Measurements from ENCODE around the gene HGS. TPM values are rescaled to one million over a fixed set of nuclear protein-coding genes. Genes with fewer than 3 reads are reported as not detected.

HGS gene
- total RNA-seq, 1 experiment from 2014 or later, result 240 TPM

DNA sequence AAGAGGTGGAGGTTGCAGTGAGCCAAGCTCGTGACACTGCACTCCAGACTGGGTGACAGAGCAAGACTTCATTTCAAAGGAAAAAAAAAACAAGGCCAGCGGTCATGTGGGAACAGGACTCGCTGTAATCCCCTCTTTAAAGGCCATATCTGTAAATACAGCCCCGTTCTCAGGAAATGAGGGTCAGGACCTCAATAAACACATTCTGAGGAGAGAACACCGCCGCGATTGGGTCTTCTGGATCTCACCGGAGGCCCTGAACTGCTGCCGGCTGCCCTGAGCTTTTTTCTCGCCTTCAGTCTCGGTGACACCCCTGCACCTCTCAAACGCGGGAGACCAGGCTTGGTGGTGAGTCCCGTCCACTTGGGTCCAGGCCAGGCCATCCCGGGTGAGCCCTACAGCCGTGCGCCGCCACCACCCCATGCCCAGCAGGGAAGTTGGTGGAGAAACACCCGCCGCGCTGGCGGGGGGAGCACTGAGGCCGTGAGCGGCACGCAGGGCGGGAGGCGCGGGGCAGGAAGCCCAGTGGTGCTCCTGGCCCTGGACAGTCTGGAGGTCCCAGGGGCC lies 56.7 kb downstream of the HGS start:
- H3K27ac ChIP-seq (ENCODE audit: low read length), result no peak overlapping the region
- intact Hi-C loops (cut with micrococcal nuclease; ENCODE audit: unreplicated experiment), result no loop called here
- peaks cover 4% of the 10 kb centered on the region; the same call in 1 of the 2 replicates for H3K4me1 ChIP-seq (ENCODE audit: control insufficient read depth, insufficient read depth, low read length)
- no TSS peak for BruUV-seq (replicated peaks)
- in situ Hi-C loops (cut with HindIII; ENCODE audit: low pct_unique_long_range_greater_than_20kb, low sequenced_read_pairs), result no loop called here
- no peak overlapping the region for H3K4me3 ChIP-seq (ENCODE audit: low read depth in 2 of 2, low read length in 2 of 2)
- H3K27me3 ChIP-seq (ENCODE audit: control insufficient read depth, insufficient read depth, low read length), result no peaks in the 10 kb centered on the region
- TF ChIP-seq, protein P1, sequence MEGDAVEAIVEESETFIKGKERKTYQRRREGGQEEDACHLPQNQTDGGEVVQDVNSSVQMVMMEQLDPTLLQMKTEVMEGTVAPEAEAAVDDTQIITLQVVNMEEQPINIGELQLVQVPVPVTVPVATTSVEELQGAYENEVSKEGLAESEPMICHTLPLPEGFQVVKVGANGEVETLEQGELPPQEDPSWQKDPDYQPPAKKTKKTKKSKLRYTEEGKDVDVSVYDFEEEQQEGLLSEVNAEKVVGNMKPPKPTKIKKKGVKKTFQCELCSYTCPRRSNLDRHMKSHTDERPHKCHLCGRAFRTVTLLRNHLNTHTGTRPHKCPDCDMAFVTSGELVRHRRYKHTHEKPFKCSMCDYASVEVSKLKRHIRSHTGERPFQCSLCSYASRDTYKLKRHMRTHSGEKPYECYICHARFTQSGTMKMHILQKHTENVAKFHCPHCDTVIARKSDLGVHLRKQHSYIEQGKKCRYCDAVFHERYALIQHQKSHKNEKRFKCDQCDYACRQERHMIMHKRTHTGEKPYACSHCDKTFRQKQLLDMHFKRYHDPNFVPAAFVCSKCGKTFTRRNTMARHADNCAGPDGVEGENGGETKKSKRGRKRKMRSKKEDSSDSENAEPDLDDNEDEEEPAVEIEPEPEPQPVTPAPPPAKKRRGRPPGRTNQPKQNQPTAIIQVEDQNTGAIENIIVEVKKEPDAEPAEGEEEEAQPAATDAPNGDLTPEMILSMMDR (IDR thresholded peaks at IDR 0.05), result no peak
- TF ChIP-seq POLR2AphosphoS5 (IDR thresholded peaks at IDR 0.05; ENCODE audit: low read depth, low read length), result no peak
- no peak for TF ChIP-seq REST (IDR thresholded peaks at IDR 0.05; ENCODE audit: insufficient read depth in 1 of 2, low read depth in 2 of 2, low read length in 1 of 2)
- no peak for TF ChIP-seq TCF7L2 (IDR thresholded peaks at IDR 0.05; ENCODE audit: low read depth, low read length)
- no peak for TF ChIP-seq SIN3A (IDR thresholded peaks at IDR 0.05; ENCODE audit: borderline replicate concordance, insufficient read depth, low read depth, low read length)
- H3K36me3 ChIP-seq (ENCODE audit: control insufficient read depth, insufficient read depth, low read length), result no peaks in the 10 kb centered on the region
- no peak for DNase-seq (ENCODE audit: low read depth, low spot score)
- no peaks in the 10 kb centered on the region for H3K9me3 ChIP-seq (ENCODE audit: control insufficient read depth, insufficient read depth, low read depth, low read length)
- ATAC-seq, result peak; percentile 9; the same call in 1 of the 2 replicates
- ChIA-PET POLR2A (interaction anchor here (0.6 kb wide), 1 partner anchor 19 kb away, joined by 9 read pairs; no protein-coding TSS in a partner anchor), CTCF (no interaction called here)

DNA sequence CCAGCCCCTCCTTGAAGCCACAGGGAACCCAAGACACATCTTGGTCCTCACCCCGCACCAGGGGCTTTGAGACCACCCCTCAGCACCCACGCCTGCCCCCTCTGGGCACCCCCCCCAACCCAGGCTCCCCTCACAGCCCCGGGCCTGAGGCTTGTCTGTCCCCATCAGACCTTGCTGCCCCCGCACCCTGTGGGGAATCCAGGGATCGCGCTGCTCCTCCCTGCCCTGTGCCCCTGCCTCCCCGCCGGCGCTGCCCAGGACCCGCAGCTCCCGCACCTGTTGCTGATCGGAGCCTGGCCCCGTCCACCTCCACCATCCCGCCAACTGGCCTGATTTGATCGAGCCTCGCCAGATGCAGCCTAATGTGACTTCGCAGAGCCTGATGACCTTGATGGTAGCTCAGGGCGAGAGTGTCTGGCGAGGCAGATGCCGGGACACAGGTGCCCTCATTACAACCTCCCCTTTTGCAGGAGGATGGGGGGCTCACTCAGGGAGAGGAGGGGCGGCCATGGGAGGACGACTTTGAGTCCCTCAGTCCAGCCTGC lies 57.3 kb downstream of the HGS start:
- Histone ChIP-seq H3K27ac (ENCODE audit: low read length) (no peak overlapping the region), H3K4me1 (ENCODE audit: control insufficient read depth, insufficient read depth, low read length) (no peaks in the 10 kb centered on the region), H3K36me3 (ENCODE audit: control insufficient read depth, insufficient read depth, low read length) (no peaks in the 10 kb centered on the region), H3K9me3 (ENCODE audit: control insufficient read depth, insufficient read depth, low read depth, low read length) (no peaks in the 10 kb centered on the region), H3K4me3 (ENCODE audit: low read depth in 2 of 2, low read length in 2 of 2) (no peak overlapping the region), H3K27me3 (ENCODE audit: control insufficient read depth, insufficient read depth, low read length) (no peaks in the 10 kb centered on the region)
- in situ Hi-C loops (cut with HindIII; ENCODE audit: low pct_unique_long_range_greater_than_20kb, low sequenced_read_pairs), result no loop called here
- intact Hi-C loops (cut with micrococcal nuclease; ENCODE audit: unreplicated experiment), result no loop called here
- ATAC-seq (peak; percentile 52), DNase-seq (ENCODE audit: low read depth, low spot score) (no peak)
- BruUV-seq (replicated peaks), result no TSS peak
- ChIA-PET POLR2A (interaction anchor here (0.6 kb wide), 1 partner anchor 20 kb away, joined by 9 read pairs; no protein-coding TSS in a partner anchor), CTCF (no interaction called here)
- TF ChIP-seq SIN3A (IDR thresholded peaks at IDR 0.05; ENCODE audit: borderline replicate concordance, insufficient read depth, low read depth, low read length) (no peak), REST (IDR thresholded peaks at IDR 0.05; ENCODE audit: insufficient read depth in 1 of 2, low read depth in 2 of 2, low read length in 1 of 2) (no peak), POLR2AphosphoS5 (IDR thresholded peaks at IDR 0.05; ENCODE audit: low read depth, low read length) (no peak), TCF7L2 (IDR thresholded peaks at IDR 0.05; ENCODE audit: low read depth, low read length) (no peak)
- TF ChIP-seq, protein P1 (IDR thresholded peaks at IDR 0.05), result no peak

All from Panc1 (cell line).